Fibroblast of skin of right biceps (primary cell): ENCODE measurements around the gene GMDS.

Source experiments
- DNase-seq: peaks from one replicate; pipeline ENCODE4 v3.0.0-alpha.2; 2013

Gene GMDS

GRCh38 chr6:2203264-2203663, 42.1 kb downstream of the GMDS start:
- no peak for DNase-seq

- DNase-seq, result peak; percentile 32
Observed at GRCh38 chr6:2197984-2198383, 47.4 kb downstream of the GMDS start.

GRCh38 chr6:2197177-2197671, 48.2 kb downstream of the GMDS start:
- DNase-seq, result peak; percentile 78

- DNase-seq, result peak; percentile 47
Observed at GRCh38 chr6:2196079-2196679, 49.2 kb downstream of the GMDS start.

GRCh38 chr6:2194643-2195042, 50.8 kb downstream of the GMDS start:
- no peak for DNase-seq

- DNase-seq, result no peak
Observed at GRCh38 chr6:2193931-2194330, 51.5 kb downstream of the GMDS start.

- DNase-seq, result no peak
Observed at GRCh38 chr6:2192976-2193375, 52.4 kb downstream of the GMDS start.

GRCh38 chr6:2191390-2191740, 54.0 kb downstream of the GMDS start:
- no peak for DNase-seq

GRCh38 chr6:2190661-2191389, 54.6 kb downstream of the GMDS start:
- DNase-seq, result no peak

GRCh38 chr6:2188856-2189384, 56.5 kb downstream of the GMDS start:
- DNase-seq, result no peak

- no peak for DNase-seq
Observed at GRCh38 chr6:2188397-2188796, 57.0 kb downstream of the GMDS start.

GRCh38 chr6:2187826-2188225, 57.6 kb downstream of the GMDS start:
- DNase-seq, result no peak

GRCh38 chr6:2186516-2186915, 58.9 kb downstream of the GMDS start:
- DNase-seq, result no peak

GRCh38 chr6:2185466-2185865, 59.9 kb downstream of the GMDS start:
- no peak for DNase-seq

- no peak for DNase-seq
Observed at GRCh38 chr6:2184700-2185455, 60.5 kb downstream of the GMDS start.

- DNase-seq, result no peak
Observed at GRCh38 chr6:2183752-2184151, 61.7 kb downstream of the GMDS start.

GRCh38 chr6:2183246-2183645, 62.2 kb downstream of the GMDS start:
- DNase-seq, result peak; percentile 23

- no peak for DNase-seq
Observed at GRCh38 chr6:2182251-2182650, 63.2 kb downstream of the GMDS start.

- DNase-seq, result no peak
Observed at GRCh38 chr6:2181567-2181966, 63.8 kb downstream of the GMDS start.

GRCh38 chr6:2179950-2180349, 65.5 kb downstream of the GMDS start:
- DNase-seq, result no peak

GRCh38 chr6:2179241-2179640, 66.2 kb downstream of the GMDS start:
- no peak for DNase-seq

- DNase-seq, result no peak
Observed at GRCh38 chr6:2178125-2178524, 67.3 kb downstream of the GMDS start.

- no peak for DNase-seq
Observed at GRCh38 chr6:2175825-2176224, 69.6 kb downstream of the GMDS start.
